ENCODE results near the gene PSMG3. TPM values are rescaled to one million over a fixed set of nuclear protein-coding genes. Genes with fewer than 3 reads are reported as not detected.

The PSMG3 gene
- total and polyA plus RNA-seq, 2 experiments from 2014 or later: 28.3 to 84.8 TPM

- no peaks in the 10 kb centered on the region for H3K36me3 Mint-ChIP-seq (ENCODE audit: low read depth)
- Histone ChIP-seq H3K4me2 (no peak overlapping the region), H4K20me1 (replicated peaks; ENCODE audit: insufficient read depth) (no peaks in the 10 kb centered on the region), H2AFZ (no peak overlapping the region), H3K9me2 (ENCODE audit: insufficient read depth) (no peaks in the 10 kb centered on the region), H3F3A (replicated peaks; ENCODE audit: low read depth) (no peaks in the 10 kb centered on the region), H3K79me2 (replicated peaks; ENCODE audit: insufficient read depth) (no peaks in the 10 kb centered on the region), H3K27me3 (ENCODE audit: insufficient read depth) (no peaks in the 10 kb centered on the region), H3K36me3 (ENCODE audit: insufficient read depth) (no peaks in the 10 kb centered on the region), H3K27ac (ENCODE audit: low read depth) (no peak overlapping the region), H3K4me3 (no peak overlapping the region), H3K4me1 (ENCODE audit: insufficient read depth) (peaks cover 9% of the 10 kb centered on the region; the same call in 1 of the 2 replicates)
- DNase-seq (ENCODE audit: low spot score): no peak
- ATAC-seq: no peak
- H3K4me3 Mint-ChIP-seq: no peak overlapping the region
- H3K4me1 Mint-ChIP-seq: peaks cover 13% of the 10 kb centered on the region
- TF ChIP-seq JUNB (IDR thresholded peaks at IDR 0.05; ENCODE audit: unreplicated experiment): no peak
- no peak for TF ChIP-seq STAT1 (IDR thresholded peaks at IDR 0.05; ENCODE audit: unreplicated experiment)
- TF ChIP-seq POLR2AphosphoS5 (IDR thresholded peaks at IDR 0.05; ENCODE audit: low read depth): no peak
- TF ChIP-seq ZNF114 (CRISPR knock-in tag; IDR thresholded peaks at IDR 0.05): no peak
- no peak for TF ChIP-seq NANOG (IDR thresholded peaks at IDR 0.05; ENCODE audit: borderline replicate concordance)
- no peak for TF ChIP-seq REST (IDR thresholded peaks at IDR 0.05; ENCODE audit: unreplicated experiment)
- TF ChIP-seq ETS1 (IDR thresholded peaks at IDR 0.05): no peak
- TF ChIP-seq CREB1 (CRISPR knock-in tag; IDR thresholded peaks at IDR 0.05; ENCODE audit: low read depth): no peak
- no peak for TF ChIP-seq CTCF (conservative IDR thresholded peaks at IDR 0.05; ENCODE audit: low read depth in 2 of 2)
- TF ChIP-seq EZH2 (IDR thresholded peaks at IDR 0.05; ENCODE audit: low read depth, unreplicated experiment): no peak
- TF ChIP-seq ZNF462 (CRISPR knock-in tag; IDR thresholded peaks at IDR 0.05): no peak
- no peak for TF ChIP-seq EZH2phosphoT487 (IDR thresholded peaks at IDR 0.05; ENCODE audit: unreplicated experiment)
- no peak for TF ChIP-seq ZNF331 (CRISPR knock-in tag; IDR thresholded peaks at IDR 0.05; ENCODE audit: low read depth)
- no peak overlapping the region for H3K27ac Mint-ChIP-seq
- no peaks in the 10 kb centered on the region for H3K9me3 Mint-ChIP-seq
- peaks cover 3% of the 10 kb centered on the region for H3K27me3 Mint-ChIP-seq (ENCODE audit: insufficient read depth, low read depth, poor library complexity)
Measured at GRCh38 chr7:1552200-1552599, 17.6 kb downstream of the PSMG3 start.
